GM18951 (cell line): ENCODE measurements around the gene LAMC1.
"Not testable (repeated sequence)": the region's sequence is repeated elsewhere in the genome, so short reads cannot be mapped to it uniquely, and the experiment has no call there.

Experiments
- POLR2A ChIP-seq: IDR thresholded peaks from 4 replicates; pipeline ENCODE4 v1.6.1; 2011; ENCODE audit warnings: mild to moderate bottlenecking; ENCODE audit not compliant: insufficient read length, insufficient read depth; ENCODE audit errors: extremely low read depth
- in situ Hi-C: fragments of 300-500 bp; cut with MboI; formaldehyde crosslinking; loops from one replicate; pipeline ENCODE4 v1.12.0; 2022; ENCODE audit warnings: low sequenced_read_pairs, mixed read lengths, inconsistent platforms; ENCODE audit not compliant: unreplicated experiment

The LAMC1 gene

GRCh38 chr1:183070234-183070922 lies 47.2 kb downstream of the LAMC1 start:
- in situ Hi-C loops = no loop called here
- no peak for TF ChIP-seq POLR2A

GRCh38 chr1:183070923-183071618 lies 47.9 kb downstream of the LAMC1 start:
- in situ Hi-C loops = no loop called here
- no peak for TF ChIP-seq POLR2A

GRCh38 chr1:183072595-183072994 lies 49.4 kb downstream of the LAMC1 start:
- in situ Hi-C loops = not testable (repeated sequence)

- in situ Hi-C loops = no loop called here
- no peak for TF ChIP-seq POLR2A
Measured at GRCh38 chr1:183073320-183073719, 50.1 kb downstream of the LAMC1 start.

- in situ Hi-C loops = no loop called here
- no peak for TF ChIP-seq POLR2A
Measured at GRCh38 chr1:183074215-183074614, 51.0 kb downstream of the LAMC1 start.

- in situ Hi-C loops = no loop called here
- no peak for TF ChIP-seq POLR2A
Measured at GRCh38 chr1:183075861-183076260, 52.6 kb downstream of the LAMC1 start.

- in situ Hi-C loops = no loop called here
- no peak for TF ChIP-seq POLR2A
Measured at GRCh38 chr1:183077097-183077496, 53.9 kb downstream of the LAMC1 start.

GRCh38 chr1:183079712-183080388 lies 56.6 kb downstream of the LAMC1 start:
- TF ChIP-seq POLR2A = no peak
- in situ Hi-C loops = no loop called here

GRCh38 chr1:183080406-183080805 lies 57.2 kb downstream of the LAMC1 start:
- no peak for TF ChIP-seq POLR2A
- in situ Hi-C loops = no loop called here

- TF ChIP-seq POLR2A = no peak
- in situ Hi-C loops = no loop called here
Measured at GRCh38 chr1:183081402-183082120, 58.3 kb downstream of the LAMC1 start.

- in situ Hi-C loops = no loop called here
- no peak for TF ChIP-seq POLR2A
Measured at GRCh38 chr1:183082650-183083049, 59.4 kb downstream of the LAMC1 start.

- TF ChIP-seq POLR2A = no peak
- in situ Hi-C loops = no loop called here
Measured at GRCh38 chr1:183087001-183087400, 63.8 kb downstream of the LAMC1 start.

- in situ Hi-C loops = no loop called here
- no peak for TF ChIP-seq POLR2A
Measured at GRCh38 chr1:183089025-183089639, 65.9 kb downstream of the LAMC1 start.

- no peak for TF ChIP-seq POLR2A
- in situ Hi-C loops = no loop called here
Measured at GRCh38 chr1:183090391-183091006, 67.3 kb downstream of the LAMC1 start.
